ENCODE results near the gene ABCB8. TPM values are rescaled to one million over a fixed set of nuclear protein-coding genes. Genes with fewer than 3 reads are reported as not detected.

ABCB8 gene
- total and polyA plus RNA-seq, 2 of the 8 experiments (the other 6 are each of a cell fraction or from before 2014, with no cell fraction given), result 17.7 to 27.0 TPM

- TF ChIP-seq, protein P1, sequence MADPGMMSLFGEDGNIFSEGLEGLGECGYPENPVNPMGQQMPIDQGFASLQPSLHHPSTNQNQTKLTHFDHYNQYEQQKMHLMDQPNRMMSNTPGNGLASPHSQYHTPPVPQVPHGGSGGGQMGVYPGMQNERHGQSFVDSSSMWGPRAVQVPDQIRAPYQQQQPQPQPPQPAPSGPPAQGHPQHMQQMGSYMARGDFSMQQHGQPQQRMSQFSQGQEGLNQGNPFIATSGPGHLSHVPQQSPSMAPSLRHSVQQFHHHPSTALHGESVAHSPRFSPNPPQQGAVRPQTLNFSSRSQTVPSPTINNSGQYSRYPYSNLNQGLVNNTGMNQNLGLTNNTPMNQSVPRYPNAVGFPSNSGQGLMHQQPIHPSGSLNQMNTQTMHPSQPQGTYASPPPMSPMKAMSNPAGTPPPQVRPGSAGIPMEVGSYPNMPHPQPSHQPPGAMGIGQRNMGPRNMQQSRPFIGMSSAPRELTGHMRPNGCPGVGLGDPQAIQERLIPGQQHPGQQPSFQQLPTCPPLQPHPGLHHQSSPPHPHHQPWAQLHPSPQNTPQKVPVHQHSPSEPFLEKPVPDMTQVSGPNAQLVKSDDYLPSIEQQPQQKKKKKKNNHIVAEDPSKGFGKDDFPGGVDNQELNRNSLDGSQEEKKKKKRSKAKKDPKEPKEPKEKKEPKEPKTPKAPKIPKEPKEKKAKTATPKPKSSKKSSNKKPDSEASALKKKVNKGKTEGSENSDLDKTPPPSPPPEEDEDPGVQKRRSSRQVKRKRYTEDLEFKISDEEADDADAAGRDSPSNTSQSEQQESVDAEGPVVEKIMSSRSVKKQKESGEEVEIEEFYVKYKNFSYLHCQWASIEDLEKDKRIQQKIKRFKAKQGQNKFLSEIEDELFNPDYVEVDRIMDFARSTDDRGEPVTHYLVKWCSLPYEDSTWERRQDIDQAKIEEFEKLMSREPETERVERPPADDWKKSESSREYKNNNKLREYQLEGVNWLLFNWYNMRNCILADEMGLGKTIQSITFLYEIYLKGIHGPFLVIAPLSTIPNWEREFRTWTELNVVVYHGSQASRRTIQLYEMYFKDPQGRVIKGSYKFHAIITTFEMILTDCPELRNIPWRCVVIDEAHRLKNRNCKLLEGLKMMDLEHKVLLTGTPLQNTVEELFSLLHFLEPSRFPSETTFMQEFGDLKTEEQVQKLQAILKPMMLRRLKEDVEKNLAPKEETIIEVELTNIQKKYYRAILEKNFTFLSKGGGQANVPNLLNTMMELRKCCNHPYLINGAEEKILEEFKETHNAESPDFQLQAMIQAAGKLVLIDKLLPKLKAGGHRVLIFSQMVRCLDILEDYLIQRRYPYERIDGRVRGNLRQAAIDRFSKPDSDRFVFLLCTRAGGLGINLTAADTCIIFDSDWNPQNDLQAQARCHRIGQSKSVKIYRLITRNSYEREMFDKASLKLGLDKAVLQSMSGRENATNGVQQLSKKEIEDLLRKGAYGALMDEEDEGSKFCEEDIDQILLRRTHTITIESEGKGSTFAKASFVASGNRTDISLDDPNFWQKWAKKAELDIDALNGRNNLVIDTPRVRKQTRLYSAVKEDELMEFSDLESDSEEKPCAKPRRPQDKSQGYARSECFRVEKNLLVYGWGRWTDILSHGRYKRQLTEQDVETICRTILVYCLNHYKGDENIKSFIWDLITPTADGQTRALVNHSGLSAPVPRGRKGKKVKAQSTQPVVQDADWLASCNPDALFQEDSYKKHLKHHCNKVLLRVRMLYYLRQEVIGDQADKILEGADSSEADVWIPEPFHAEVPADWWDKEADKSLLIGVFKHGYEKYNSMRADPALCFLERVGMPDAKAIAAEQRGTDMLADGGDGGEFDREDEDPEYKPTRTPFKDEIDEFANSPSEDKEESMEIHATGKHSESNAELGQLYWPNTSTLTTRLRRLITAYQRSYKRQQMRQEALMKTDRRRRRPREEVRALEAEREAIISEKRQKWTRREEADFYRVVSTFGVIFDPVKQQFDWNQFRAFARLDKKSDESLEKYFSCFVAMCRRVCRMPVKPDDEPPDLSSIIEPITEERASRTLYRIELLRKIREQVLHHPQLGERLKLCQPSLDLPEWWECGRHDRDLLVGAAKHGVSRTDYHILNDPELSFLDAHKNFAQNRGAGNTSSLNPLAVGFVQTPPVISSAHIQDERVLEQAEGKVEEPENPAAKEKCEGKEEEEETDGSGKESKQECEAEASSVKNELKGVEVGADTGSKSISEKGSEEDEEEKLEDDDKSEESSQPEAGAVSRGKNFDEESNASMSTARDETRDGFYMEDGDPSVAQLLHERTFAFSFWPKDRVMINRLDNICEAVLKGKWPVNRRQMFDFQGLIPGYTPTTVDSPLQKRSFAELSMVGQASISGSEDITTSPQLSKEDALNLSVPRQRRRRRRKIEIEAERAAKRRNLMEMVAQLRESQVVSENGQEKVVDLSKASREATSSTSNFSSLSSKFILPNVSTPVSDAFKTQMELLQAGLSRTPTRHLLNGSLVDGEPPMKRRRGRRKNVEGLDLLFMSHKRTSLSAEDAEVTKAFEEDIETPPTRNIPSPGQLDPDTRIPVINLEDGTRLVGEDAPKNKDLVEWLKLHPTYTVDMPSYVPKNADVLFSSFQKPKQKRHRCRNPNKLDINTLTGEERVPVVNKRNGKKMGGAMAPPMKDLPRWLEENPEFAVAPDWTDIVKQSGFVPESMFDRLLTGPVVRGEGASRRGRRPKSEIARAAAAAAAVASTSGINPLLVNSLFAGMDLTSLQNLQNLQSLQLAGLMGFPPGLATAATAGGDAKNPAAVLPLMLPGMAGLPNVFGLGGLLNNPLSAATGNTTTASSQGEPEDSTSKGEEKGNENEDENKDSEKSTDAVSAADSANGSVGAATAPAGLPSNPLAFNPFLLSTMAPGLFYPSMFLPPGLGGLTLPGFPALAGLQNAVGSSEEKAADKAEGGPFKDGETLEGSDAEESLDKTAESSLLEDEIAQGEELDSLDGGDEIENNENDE (IDR thresholded peaks at IDR 0.05; ENCODE audit: insufficient replicate concordance, low read length), result no peak
- TF ChIP-seq CEBPB (IDR thresholded peaks at IDR 0.05; ENCODE audit: low read depth, low read length), result no peak
- no peak for TF ChIP-seq ATF3 (IDR thresholded peaks at IDR 0.05; ENCODE audit: insufficient read depth, low read depth, low read length)
- no peak for TF ChIP-seq SP2 (IDR thresholded peaks at IDR 0.05; ENCODE audit: low read length)
- no peak for TF ChIP-seq ASH2L (IDR thresholded peaks at IDR 0.05; ENCODE audit: low read length)
- TF ChIP-seq NRF1 (IDR thresholded peaks at IDR 0.05; ENCODE audit: low read depth, low read length), result no peak
- no peak for TF ChIP-seq CREB1 (IDR thresholded peaks at IDR 0.05)
- TF ChIP-seq TAF7 (optimal IDR thresholded peaks at IDR 0.05; ENCODE audit: borderline replicate concordance, low read depth, low read length), result no peak
- no peak for TF ChIP-seq ZNF274 (IDR thresholded peaks at IDR 0.05; ENCODE audit: borderline replicate concordance, extremely low read depth, low read length)
- TF ChIP-seq HDAC2 (IDR thresholded peaks at IDR 0.05; ENCODE audit: borderline replicate concordance in 1 of 2, low read depth in 2 of 2, low read length in 2 of 2), result no peak
Observed at GRCh38 chr7:151071032-151071866, 43.0 kb downstream of the ABCB8 start (continued).
